GM23338 (cell line): ENCODE measurements around the gene EDEM3. TPM values are rescaled to one million over a fixed set of nuclear protein-coding genes. Genes with fewer than 3 reads are reported as not detected.

Experiments
- EZH2phosphoT487 ChIP-seq: fragments of 200-600 bp; sonication (generic); IDR thresholded peaks from one replicate; pipeline ENCODE4 v1.8.1; 2018; ENCODE audit warnings: antibody characterized with exemption; ENCODE audit not compliant: unreplicated experiment
- JUNB ChIP-seq: IDR thresholded peaks from one replicate; pipeline ENCODE4 v1.6.1; 2016; ENCODE audit warnings: antibody characterized with exemption; ENCODE audit not compliant: unreplicated experiment
- NANOG ChIP-seq: IDR thresholded peaks from 2 replicates; pipeline ENCODE4 v1.6.1; 2016; ENCODE audit warnings: antibody characterized with exemption, borderline replicate concordance
- POLR2AphosphoS5 ChIP-seq: IDR thresholded peaks from 2 replicates; pipeline ENCODE4 v1.6.1; 2016; ENCODE audit warnings: antibody characterized with exemption, low read depth
- STAT1 ChIP-seq: IDR thresholded peaks from one replicate; pipeline ENCODE4 v1.6.1; 2016; ENCODE audit warnings: antibody characterized with exemption; ENCODE audit not compliant: unreplicated experiment
- ZNF331 ChIP-seq: fragments of 250-450 bp; sonication (Bioruptor Pico); IDR thresholded peaks from 2 replicates; pipeline ENCODE4 v1.5.0; 2020; ENCODE audit warnings: low read depth, mild to moderate bottlenecking, moderate library complexity
- polyA plus RNA-seq: library from polyadenylated mRNA; unstranded; fragments of >200 nt; fragmentation: Nextera tagmentation; extraction: Ambion mirVana; gene quantifications from 2 replicates; pipeline ENCODE4 v1.2.1, GENCODE V29; 2016
- total RNA-seq: library from RNA; depleted of rRNA; stranded (reverse); fragments of >200 nt; shearing (Covaris generic); gene quantifications from 2 replicates; pipeline ENCODE4 v1.2.3, GENCODE V29; 2014
- TF ChIP-seq, protein P1 (sequence below): fragments of 250-450 bp; sonication (Bioruptor Pico); IDR thresholded peaks from 2 replicates; pipeline ENCODE4 v1.5.0; 2020; ENCODE audit warnings: mild to moderate bottlenecking, moderate library complexity
- TF ChIP-seq, protein P2 (sequence below): IDR thresholded peaks from 2 replicates; pipeline ENCODE4 v1.6.1; 2016; ENCODE audit warnings: antibody characterized with exemption
- TF ChIP-seq, protein P3 (sequence below), 2 experiments: fragments of 200-600 bp in 1 of 2; sonication (generic) in 1 of 2; conservative IDR thresholded peaks; 2 replicates each; pipeline versions ENCODE4 v1.5.1 to v1.6.1; 2016 to 2017; ENCODE audit warnings: antibody characterized with exemption in 2 of 2, low read depth in 2 of 2, mild to moderate bottlenecking in 2 of 2, moderate library complexity in 1 of 2

The EDEM3 gene
- total and polyA plus RNA-seq, 2 experiments from 2014 or later, result 4.8 to 11.5 TPM

DNA sequence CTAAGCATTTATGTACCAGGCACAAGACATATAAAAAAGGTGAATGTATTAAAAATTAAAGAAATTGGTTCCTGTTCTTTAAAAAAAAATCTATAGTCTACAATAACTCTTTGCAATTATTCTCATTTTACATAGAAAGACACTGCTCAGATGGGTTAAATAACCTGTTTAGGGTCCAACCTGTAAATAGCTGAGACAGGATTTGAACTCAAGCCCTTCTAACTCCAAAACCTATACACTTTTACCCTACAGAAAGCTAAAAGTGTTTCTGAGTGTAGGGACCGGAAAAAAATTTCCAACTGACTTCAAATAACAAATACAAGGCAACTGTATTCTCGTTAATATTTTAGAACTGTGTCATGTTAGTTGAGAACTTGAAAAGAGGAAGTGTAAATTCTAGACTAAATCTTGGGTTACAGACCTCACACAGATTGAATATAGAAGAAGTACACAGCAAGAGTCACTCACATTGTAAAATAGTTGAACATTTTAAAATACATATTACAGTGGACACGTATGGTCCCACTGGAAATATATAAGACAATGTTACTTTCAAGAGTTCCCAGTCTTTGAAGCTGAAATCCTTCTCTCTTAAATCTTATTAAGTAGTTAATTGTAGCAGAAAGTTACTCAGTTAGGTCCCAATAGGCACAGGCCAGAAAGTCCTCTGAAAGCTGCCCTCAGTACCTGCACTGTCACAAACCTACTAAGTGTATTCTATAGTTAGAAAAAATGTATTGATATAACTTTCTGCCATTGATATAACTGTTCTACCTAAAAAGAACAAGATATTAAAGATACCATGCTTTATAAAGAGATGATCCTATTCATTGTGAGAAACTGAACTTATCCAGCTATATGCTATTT lies 7.3 kb downstream of the EDEM3 start (continued):
- TF ChIP-seq, protein P1, sequence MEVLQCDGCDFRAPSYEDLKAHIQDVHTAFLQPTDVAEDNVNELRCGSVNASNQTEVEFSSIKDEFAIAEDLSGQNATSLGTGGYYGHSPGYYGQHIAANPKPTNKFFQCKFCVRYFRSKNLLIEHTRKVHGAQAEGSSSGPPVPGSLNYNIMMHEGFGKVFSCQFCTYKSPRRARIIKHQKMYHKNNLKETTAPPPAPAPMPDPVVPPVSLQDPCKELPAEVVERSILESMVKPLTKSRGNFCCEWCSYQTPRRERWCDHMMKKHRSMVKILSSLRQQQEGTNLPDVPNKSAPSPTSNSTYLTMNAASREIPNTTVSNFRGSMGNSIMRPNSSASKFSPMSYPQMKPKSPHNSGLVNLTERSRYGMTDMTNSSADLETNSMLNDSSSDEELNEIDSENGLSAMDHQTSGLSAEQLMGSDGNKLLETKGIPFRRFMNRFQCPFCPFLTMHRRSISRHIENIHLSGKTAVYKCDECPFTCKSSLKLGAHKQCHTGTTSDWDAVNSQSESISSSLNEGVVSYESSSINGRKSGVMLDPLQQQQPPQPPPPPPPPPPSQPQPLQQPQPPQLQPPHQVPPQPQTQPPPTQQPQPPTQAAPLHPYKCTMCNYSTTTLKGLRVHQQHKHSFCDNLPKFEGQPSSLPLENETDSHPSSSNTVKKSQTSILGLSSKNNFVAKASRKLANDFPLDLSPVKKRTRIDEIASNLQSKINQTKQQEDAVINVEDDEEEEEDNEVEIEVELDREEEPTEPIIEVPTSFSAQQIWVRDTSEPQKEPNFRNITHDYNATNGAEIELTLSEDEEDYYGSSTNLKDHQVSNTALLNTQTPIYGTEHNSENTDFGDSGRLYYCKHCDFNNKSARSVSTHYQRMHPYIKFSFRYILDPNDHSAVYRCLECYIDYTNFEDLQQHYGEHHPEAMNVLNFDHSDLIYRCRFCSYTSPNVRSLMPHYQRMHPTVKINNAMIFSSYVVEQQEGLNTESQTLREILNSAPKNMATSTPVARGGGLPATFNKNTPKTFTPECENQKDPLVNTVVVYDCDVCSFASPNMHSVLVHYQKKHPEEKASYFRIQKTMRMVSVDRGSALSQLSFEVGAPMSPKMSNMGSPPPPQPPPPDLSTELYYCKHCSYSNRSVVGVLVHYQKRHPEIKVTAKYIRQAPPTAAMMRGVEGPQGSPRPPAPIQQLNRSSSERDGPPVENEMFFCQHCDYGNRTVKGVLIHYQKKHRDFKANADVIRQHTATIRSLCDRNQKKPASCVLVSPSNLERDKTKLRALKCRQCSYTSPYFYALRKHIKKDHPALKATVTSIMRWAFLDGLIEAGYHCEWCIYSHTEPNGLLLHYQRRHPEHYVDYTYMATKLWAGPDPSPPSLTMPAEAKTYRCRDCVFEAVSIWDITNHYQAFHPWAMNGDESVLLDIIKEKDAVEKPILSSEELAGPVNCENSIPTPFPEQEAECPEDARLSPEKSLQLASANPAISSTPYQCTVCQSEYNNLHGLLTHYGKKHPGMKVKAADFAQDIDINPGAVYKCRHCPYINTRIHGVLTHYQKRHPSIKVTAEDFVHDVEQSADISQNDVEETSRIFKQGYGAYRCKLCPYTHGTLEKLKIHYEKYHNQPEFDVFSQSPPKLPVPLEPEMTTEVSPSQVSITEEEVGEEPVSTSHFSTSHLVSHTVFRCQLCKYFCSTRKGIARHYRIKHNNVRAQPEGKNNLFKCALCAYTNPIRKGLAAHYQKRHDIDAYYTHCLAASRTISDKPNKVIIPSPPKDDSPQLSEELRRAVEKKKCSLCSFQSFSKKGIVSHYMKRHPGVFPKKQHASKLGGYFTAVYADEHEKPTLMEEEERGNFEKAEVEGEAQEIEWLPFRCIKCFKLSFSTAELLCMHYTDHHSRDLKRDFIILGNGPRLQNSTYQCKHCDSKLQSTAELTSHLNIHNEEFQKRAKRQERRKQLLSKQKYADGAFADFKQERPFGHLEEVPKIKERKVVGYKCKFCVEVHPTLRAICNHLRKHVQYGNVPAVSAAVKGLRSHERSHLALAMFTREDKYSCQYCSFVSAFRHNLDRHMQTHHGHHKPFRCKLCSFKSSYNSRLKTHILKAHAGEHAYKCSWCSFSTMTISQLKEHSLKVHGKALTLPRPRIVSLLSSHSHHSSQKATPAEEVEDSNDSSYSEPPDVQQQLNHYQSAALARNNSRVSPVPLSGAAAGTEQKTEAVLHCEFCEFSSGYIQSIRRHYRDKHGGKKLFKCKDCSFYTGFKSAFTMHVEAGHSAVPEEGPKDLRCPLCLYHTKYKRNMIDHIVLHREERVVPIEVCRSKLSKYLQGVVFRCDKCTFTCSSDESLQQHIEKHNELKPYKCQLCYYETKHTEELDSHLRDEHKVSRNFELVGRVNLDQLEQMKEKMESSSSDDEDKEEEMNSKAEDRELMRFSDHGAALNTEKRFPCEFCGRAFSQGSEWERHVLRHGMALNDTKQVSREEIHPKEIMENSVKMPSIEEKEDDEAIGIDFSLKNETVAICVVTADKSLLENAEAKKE (CRISPR knock-in tag), result no peak
- no peak for TF ChIP-seq NANOG
- no peak for TF ChIP-seq ZNF331 (CRISPR knock-in tag)
- TF ChIP-seq STAT1, result no peak
- TF ChIP-seq, protein P2, sequence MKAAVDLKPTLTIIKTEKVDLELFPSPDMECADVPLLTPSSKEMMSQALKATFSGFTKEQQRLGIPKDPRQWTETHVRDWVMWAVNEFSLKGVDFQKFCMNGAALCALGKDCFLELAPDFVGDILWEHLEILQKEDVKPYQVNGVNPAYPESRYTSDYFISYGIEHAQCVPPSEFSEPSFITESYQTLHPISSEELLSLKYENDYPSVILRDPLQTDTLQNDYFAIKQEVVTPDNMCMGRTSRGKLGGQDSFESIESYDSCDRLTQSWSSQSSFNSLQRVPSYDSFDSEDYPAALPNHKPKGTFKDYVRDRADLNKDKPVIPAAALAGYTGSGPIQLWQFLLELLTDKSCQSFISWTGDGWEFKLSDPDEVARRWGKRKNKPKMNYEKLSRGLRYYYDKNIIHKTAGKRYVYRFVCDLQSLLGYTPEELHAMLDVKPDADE, result no peak
- TF ChIP-seq, protein P3, sequence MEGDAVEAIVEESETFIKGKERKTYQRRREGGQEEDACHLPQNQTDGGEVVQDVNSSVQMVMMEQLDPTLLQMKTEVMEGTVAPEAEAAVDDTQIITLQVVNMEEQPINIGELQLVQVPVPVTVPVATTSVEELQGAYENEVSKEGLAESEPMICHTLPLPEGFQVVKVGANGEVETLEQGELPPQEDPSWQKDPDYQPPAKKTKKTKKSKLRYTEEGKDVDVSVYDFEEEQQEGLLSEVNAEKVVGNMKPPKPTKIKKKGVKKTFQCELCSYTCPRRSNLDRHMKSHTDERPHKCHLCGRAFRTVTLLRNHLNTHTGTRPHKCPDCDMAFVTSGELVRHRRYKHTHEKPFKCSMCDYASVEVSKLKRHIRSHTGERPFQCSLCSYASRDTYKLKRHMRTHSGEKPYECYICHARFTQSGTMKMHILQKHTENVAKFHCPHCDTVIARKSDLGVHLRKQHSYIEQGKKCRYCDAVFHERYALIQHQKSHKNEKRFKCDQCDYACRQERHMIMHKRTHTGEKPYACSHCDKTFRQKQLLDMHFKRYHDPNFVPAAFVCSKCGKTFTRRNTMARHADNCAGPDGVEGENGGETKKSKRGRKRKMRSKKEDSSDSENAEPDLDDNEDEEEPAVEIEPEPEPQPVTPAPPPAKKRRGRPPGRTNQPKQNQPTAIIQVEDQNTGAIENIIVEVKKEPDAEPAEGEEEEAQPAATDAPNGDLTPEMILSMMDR (conservative IDR thresholded peaks at IDR 0.05; ENCODE audit: low read depth in 2 of 2), result no peak
- TF ChIP-seq POLR2AphosphoS5, result no peak
- no peak for TF ChIP-seq JUNB
- TF ChIP-seq EZH2phosphoT487, result no peak
